AG04449 (cell line): ENCODE data around the gene ZMPSTE24.
"Not testable (repeated sequence)": the region's sequence is repeated elsewhere in the genome, so short reads cannot be mapped to it uniquely, and the experiment has no call there.

Source experiments
- CTCF ChIA-PET: fragments of 350-600 bp; formaldehyde crosslinking; extraction: SDS; loops from one replicate; lab custom pipeline; 2021; ENCODE audit warnings: antibody characterized with exemption; lab: Yijun Ruan, JAX
- POLR2A ChIA-PET: fragments of 400-600, 350-600 bp; formaldehyde crosslinking; extraction: SDS; loops from one replicate; lab custom pipeline; 2020; ENCODE audit warnings: antibody characterized with exemption, inconsistent platforms; lab: Yijun Ruan, JAX
- DNase-seq: peaks from one replicate; pipeline ENCODE4 v3.0.0-alpha.2; 2010; ENCODE audit warnings: low read depth, low spot score
- H3K4me3 ChIP-seq: 2 replicates; pipeline ENCODE4 v1.5.1; 2011; ENCODE audit warnings: low read depth, mild to moderate bottlenecking, control low read depth, low read length
- CTCF ChIP-seq: IDR thresholded peaks from one replicate; pipeline ENCODE4 v1.5.1; 2011; ENCODE audit warnings: mild to moderate bottlenecking, moderate library complexity, low read length, control low read depth, inconsistent platforms; ENCODE audit not compliant: insufficient read depth; ENCODE audit errors: missing control alignments

The ZMPSTE24 gene

GRCh38 chr1:40315795-40316594, 58.0 kb downstream of the ZMPSTE24 start:
- ChIA-PET POLR2A (interaction anchor here (0.6 to 0.7 kb wide), 2 partner anchors 10 to 155 kb away, joined by 3 read pairs; partner anchors contain the start of gene RLF), CTCF (interaction anchor here (0.6 to 8.0 kb wide), 41 partner anchors 8 to 266 kb away, joined by 3 to 149 read pairs (median 5); partner anchors contain the start of gene SMAP2)
- DNase-seq: no peak
- no peak for TF ChIP-seq CTCF
- peak overlapping the region; percentile 36 for H3K4me3 ChIP-seq

GRCh38 chr1:40316595-40317393, 58.8 kb downstream of the ZMPSTE24 start, which contains the start of gene COL9A2:
Gene COL9A2, minus strand, starts transcription at chr1:40317286. Its CDS starts 89 bp downstream, at chr1:40317197.
- no peak for DNase-seq
- H3K4me3 ChIP-seq: peak within 1 kb of the TSS; percentile 30
- no peak for TF ChIP-seq CTCF
- CTCF ChIA-PET: interaction anchor here (0.7 to 8.0 kb wide), 18 partner anchors 9 to 239 kb away, joined by 3 to 149 read pairs (median 7); partner anchors contain the start of gene SMAP2
- POLR2A ChIA-PET: interaction anchor here (0.6 to 0.7 kb wide), 2 partner anchors 11 to 155 kb away, joined by 3 read pairs; partner anchors contain the start of gene RLF

- H3K4me3 ChIP-seq: no peak overlapping the region
- ChIA-PET POLR2A (no interaction called here), CTCF (interaction anchor here (0.5 to 8.0 kb wide), 9 partner anchors 11 to 175 kb away, joined by 3 to 149 read pairs (median 7); no protein-coding TSS in a partner anchor)
- no peak for DNase-seq
- TF ChIP-seq CTCF: no peak
Observed at GRCh38 chr1:40317394-40318074, 59.5 kb downstream of the ZMPSTE24 start.

DNA sequence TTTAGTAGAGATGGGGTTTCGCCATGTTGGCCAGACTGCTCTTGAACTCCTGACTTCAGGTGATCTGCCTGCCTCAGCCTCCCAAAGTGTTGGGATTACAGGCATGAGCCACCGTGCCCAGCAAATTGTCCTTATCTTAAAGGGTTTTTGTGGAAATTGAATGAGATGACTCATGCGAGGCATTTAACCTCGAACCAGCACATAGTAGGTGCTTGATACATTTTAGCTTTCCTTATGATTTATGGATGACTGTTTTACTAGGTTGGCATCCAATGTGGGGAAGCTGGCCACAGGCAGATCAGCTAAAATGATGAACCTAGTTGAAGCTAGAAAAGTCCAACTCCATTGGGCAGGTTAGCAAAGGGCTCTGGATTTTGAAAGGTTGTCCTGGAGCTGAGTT, 60.4 kb downstream of the ZMPSTE24 start:
- POLR2A ChIA-PET: no interaction called here
- no peak for DNase-seq
- H3K4me3 ChIP-seq: no peak overlapping the region
- no peak for TF ChIP-seq CTCF
- CTCF ChIA-PET: interaction anchor here (1.0 to 8.0 kb wide), 5 partner anchors 18 to 165 kb away, joined by 3 to 149 read pairs (median 93); no protein-coding TSS in a partner anchor

- POLR2A ChIA-PET: no interaction called here
- CTCF ChIA-PET: interaction anchor here (1.0 to 8.0 kb wide), 5 partner anchors 18 to 175 kb away, joined by 3 to 149 read pairs (median 93); no protein-coding TSS in a partner anchor
- no peak overlapping the region for H3K4me3 ChIP-seq
- TF ChIP-seq CTCF: no peak
- no peak for DNase-seq
Observed at GRCh38 chr1:40318970-40319621, 61.1 kb downstream of the ZMPSTE24 start.

- DNase-seq, POLR2A ChIA-PET, H3K4me3 ChIP-seq: not testable (repeated sequence)
- CTCF ChIA-PET: interaction anchor here (1.2 to 1.4 kb wide), 2 partner anchors 179 to 187 kb away, joined by 3 to 7 read pairs; no protein-coding TSS in a partner anchor
Observed at GRCh38 chr1:40331403-40331802, 73.4 kb downstream of the ZMPSTE24 start.
